Skeletal muscle tissue (tissue), 4 donors: ENCODE data around the gene PRSS1. TPM values are rescaled to one million over a fixed set of nuclear protein-coding genes. Genes with fewer than 3 reads are reported as not detected.

Experiments used
- H3K27ac ChIP-seq: one replicate; pipeline ENCODE4 v1.7.0; 2013; ENCODE audit warnings: mild to moderate bottlenecking, low read depth, low read length, inconsistent platforms
- H3K27me3 ChIP-seq, 3 donors: one replicate each; pipeline ENCODE4 v1.7.0; 2013; ENCODE audit warnings: low read length in 3 of 3; ENCODE audit not compliant: control insufficient read depth in 3 of 3, insufficient read depth in 3 of 3
- H3K36me3 ChIP-seq, 3 donors: one replicate each; pipeline ENCODE4 v1.7.0; 2013; ENCODE audit warnings: low read length in 3 of 3; ENCODE audit not compliant: control insufficient read depth in 3 of 3, insufficient read depth in 3 of 3
- H3K4me1 ChIP-seq, 3 donors: one replicate each; pipeline ENCODE4 v1.7.0; 2013; ENCODE audit warnings: low read length in 3 of 3, mild to moderate bottlenecking in 3 of 3; ENCODE audit not compliant: control insufficient read depth in 3 of 3, insufficient read depth in 3 of 3
- H3K4me3 ChIP-seq, 3 donors: one replicate each; pipeline ENCODE4 v1.7.0; 2013; ENCODE audit warnings: low read length in 3 of 3
- H3K9ac ChIP-seq, 3 donors: one replicate each; pipeline ENCODE4 v1.7.0; 2013; ENCODE audit warnings: low read length in 3 of 3, mild to moderate bottlenecking in 3 of 3, moderate library complexity in 2 of 3, low read depth in 1 of 3
- H3K9me3 ChIP-seq, 3 donors: one replicate each; pipeline ENCODE4 v1.7.0; 2013; ENCODE audit warnings: low read length in 3 of 3; ENCODE audit not compliant: control insufficient read depth in 3 of 3
- total RNA-seq: library from RNA; depleted of rRNA; stranded (reverse); fragments of >200 nt; gene quantifications from one replicate; pipeline ENCODE4 v1.2.3, GENCODE V29; 2014
- donor health status: Osteomylitis.

PRSS1 gene
- total RNA-seq, 1 donor from 2014 or later, result not detected

GRCh38 chr7:142790555-142790954 is 41.3 kb downstream of the PRSS1 start:
- Histone ChIP-seq H3K4me1 (no peaks in the 10 kb centered on the region), H3K27me3 (peaks cover 9 to 17% (median 11%) of the 10 kb centered on the region in 3 donors), H3K9ac (no peak overlapping the region), H3K36me3 (no peaks in the 10 kb centered on the region), H3K4me3 (no peak overlapping the region), H3K9me3 (no peaks in the 10 kb centered on the region), H3K27ac (no peak overlapping the region)

GRCh38 chr7:142791502-142791901 is 42.2 kb downstream of the PRSS1 start:
- Histone ChIP-seq H3K9ac (no peak overlapping the region), H3K4me3 (no peak overlapping the region), H3K9me3 (no peaks in the 10 kb centered on the region), H3K4me1 (peaks cover 2 to 3% (median 2%) of the 10 kb centered on the region in 3 donors), H3K27ac (no peak overlapping the region), H3K36me3 (no peaks in the 10 kb centered on the region), H3K27me3 (peaks cover 18 to 26% (median 19%) of the 10 kb centered on the region in 3 donors)

- Histone ChIP-seq H3K27ac (no peak overlapping the region), H3K9ac (no peak overlapping the region), H3K9me3 (no peaks in the 10 kb centered on the region), H3K27me3 (peaks cover 22 to 32% (median 25%) of the 10 kb centered on the region in 3 donors), H3K4me3 (no peak overlapping the region), H3K36me3 (no peaks in the 10 kb centered on the region), H3K4me1 (peaks cover 6 to 9% (median 6%) of the 10 kb centered on the region in 3 donors)
Measured at GRCh38 chr7:142792129-142792528, 42.9 kb downstream of the PRSS1 start.

DNA sequence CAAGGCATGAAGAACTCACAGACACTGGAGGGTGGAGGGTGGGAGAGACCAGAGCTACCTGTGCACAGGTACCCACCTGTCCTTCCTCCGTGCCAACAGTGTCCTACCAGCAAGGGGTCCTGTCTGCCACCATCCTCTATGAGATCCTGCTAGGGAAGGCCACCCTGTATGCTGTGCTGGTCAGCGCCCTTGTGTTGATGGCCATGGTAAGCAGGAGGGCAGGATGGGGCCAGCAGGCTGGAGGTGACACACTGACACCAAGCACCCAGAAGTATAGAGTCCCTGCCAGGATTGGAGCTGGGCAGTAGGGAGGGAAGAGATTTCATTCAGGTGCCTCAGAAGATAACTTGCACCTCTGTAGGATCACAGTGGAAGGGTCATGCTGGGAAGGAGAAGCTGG is 43.3 kb downstream of the PRSS1 start:
- peaks cover 10 to 13% (median 10%) of the 10 kb centered on the region in 3 donors for H3K4me1 ChIP-seq
- peaks cover 27 to 37% (median 30%) of the 10 kb centered on the region in 3 donors for H3K27me3 ChIP-seq
- no peak overlapping the region for H3K4me3 ChIP-seq
- H3K36me3 ChIP-seq, result no peaks in the 10 kb centered on the region
- no peak overlapping the region for H3K9ac ChIP-seq
- H3K9me3 ChIP-seq, result no peaks in the 10 kb centered on the region
- H3K27ac ChIP-seq, result no peak overlapping the region

DNA sequence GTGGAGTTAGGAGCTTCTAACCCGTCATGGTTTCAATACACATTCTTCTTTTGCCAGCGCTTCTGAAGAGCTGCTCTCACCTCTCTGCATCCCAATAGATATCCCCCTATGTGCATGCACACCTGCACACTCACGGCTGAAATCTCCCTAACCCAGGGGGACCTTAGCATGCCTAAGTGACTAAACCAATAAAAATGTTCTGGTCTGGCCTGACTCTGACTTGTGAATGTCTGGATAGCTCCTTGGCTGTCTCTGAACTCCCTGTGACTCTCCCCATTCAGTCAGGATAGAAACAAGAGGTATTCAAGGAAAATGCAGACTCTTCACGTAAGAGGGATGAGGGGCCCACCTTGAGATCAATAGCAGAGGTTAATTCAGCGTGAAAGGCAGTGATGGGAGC is 43.9 kb downstream of the PRSS1 start:
- no peak overlapping the region for H3K4me3 ChIP-seq
- H3K36me3 ChIP-seq, result no peaks in the 10 kb centered on the region
- H3K9ac ChIP-seq, result no peak overlapping the region
- H3K27me3 ChIP-seq, result peaks cover 33 to 42% (median 35%) of the 10 kb centered on the region in 3 donors
- H3K4me1 ChIP-seq, result peaks cover 12 to 17% (median 15%) of the 10 kb centered on the region in 3 donors
- no peaks in the 10 kb centered on the region for H3K9me3 ChIP-seq
- H3K27ac ChIP-seq, result no peak overlapping the region

GRCh38 chr7:142795339-142795863 is 46.1 kb downstream of the PRSS1 start:
- Histone ChIP-seq H3K27me3 (peaks cover 40 to 54% (median 43%) of the 10 kb centered on the region in 3 donors), H3K27ac (no peak overlapping the region), H3K9ac (no peak overlapping the region), H3K9me3 (no peaks in the 10 kb centered on the region), H3K4me1 (peaks cover 12 to 17% (median 15%) of the 10 kb centered on the region in 3 donors), H3K4me3 (no peak overlapping the region), H3K36me3 (no peaks in the 10 kb centered on the region)

DNA sequence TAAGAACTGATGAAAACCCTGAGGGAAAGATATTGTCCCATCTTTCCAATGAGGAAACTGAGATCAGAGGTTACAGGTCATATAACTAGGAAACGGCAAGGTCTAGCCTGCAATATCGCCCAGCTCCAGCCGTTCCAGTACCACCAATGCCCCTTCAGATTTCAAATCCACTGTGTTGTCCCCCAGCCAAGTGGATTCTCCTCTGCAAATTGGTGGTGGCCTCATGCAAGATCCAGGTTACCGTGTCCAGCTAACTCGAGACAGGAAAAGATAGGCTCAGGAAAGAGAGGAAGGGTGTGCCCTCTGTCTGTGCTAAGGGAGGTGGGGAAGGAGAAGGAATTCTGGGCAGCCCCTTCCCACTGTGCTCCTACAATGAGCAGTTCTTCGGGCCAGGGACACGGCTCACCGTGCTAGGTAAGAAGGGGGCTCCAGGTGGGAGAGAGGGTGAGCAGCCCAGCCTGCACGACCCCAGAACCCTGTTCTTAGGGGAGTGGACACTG is 46.8 kb downstream of the PRSS1 start:
- H3K4me3 ChIP-seq, result no peak overlapping the region
- H3K9ac ChIP-seq, result peak overlapping the region in 2 of 3 donors; percentile 45 to 57
- H3K9me3 ChIP-seq, result no peaks in the 10 kb centered on the region
- H3K27me3 ChIP-seq, result peaks cover 40 to 54% (median 47%) of the 10 kb centered on the region in 3 donors
- H3K4me1 ChIP-seq, result peaks cover 12 to 17% (median 15%) of the 10 kb centered on the region in 3 donors
- H3K36me3 ChIP-seq, result no peaks in the 10 kb centered on the region
- H3K27ac ChIP-seq, result no peak overlapping the region

DNA sequence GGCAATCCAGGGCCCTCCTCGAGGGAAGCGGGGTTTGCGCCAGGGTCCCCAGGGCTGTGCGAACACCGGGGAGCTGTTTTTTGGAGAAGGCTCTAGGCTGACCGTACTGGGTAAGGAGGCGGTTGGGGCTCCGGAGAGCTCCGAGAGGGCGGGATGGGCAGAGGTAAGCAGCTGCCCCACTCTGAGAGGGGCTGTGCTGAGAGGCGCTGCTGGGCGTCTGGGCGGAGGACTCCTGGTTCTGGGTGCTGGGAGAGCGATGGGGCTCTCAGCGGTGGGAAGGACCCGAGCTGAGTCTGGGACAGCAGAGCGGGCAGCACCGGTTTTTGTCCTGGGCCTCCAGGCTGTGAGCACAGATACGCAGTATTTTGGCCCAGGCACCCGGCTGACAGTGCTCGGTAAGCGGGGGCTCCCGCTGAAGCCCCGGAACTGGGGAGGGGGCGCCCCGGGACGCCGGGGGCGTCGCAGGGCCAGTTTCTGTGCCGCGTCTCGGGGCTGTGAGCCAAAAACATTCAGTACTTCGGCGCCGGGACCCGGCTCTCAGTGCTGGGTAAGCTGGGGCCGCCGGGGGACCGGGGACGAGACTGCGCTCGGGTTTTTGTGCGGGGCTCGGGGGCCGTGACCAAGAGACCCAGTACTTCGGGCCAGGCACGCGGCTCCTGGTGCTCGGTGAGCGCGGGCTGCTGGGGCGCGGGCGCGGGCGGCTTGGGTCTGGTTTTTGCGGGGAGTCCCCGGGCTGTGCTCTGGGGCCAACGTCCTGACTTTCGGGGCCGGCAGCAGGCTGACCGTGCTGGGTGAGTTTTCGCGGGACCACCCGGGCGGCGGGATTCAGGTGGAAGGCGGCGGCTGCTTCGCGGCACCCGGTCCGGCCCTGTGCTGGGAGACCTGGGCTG is 47.5 kb downstream of the PRSS1 start:
- Histone ChIP-seq H3K9me3 (no peaks in the 10 kb centered on the region), H3K27ac (peak overlapping the region; percentile 47), H3K27me3 (peaks cover 40 to 54% (median 49%) of the 10 kb centered on the region in 3 donors), H3K4me1 (peaks cover 12 to 17% (median 15%) of the 10 kb centered on the region in 3 donors), H3K4me3 (peak overlapping the region; percentile 46 to 61 (median 59)), H3K36me3 (no peaks in the 10 kb centered on the region), H3K9ac (peak overlapping the region in 2 of 3 donors; percentile 45 to 57)

DNA sequence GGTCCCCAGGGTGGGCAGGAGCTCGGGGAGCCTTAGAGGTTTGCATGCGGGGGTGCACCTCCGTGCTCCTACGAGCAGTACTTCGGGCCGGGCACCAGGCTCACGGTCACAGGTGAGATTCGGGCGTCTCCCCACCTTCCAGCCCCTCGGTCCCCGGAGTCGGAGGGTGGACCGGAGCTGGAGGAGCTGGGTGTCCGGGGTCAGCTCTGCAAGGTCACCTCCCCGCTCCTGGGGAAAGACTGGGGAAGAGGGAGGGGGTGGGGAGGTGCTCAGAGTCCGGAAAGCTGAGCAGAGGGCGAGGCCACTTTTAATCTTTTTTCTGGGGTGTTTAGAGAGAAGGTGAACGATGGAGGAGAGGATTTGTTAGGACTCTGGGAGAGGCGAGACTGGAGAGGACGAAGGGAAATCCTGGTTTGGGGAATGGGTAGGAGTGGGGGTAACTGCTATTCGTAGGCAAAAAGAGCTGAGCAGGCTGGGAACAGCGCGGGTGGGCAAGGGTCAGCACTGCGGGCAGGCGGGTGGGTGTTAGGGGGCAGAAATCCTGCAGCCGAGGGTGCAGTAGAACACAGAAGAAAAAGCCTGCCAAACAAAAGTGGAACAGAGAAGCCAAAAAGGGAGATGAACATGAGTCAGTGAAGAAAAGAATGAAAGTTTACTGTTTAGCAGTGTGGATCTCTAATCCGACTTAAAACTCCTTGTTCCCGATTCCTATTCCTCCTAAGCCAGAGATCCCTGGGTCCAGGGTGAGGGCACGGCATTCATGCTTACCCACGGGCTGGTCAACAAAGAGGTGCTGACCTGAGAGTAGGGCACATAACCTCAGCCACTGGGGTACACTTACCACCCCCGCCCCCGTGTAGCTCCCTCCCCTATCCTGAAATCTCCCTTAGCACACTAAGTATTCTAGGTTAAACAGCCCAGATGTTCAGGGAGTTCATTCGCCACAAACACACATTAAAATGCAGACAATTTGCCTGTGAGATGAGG is 48.4 kb downstream of the PRSS1 start:
- H3K9me3 ChIP-seq, result no peaks in the 10 kb centered on the region
- H3K4me3 ChIP-seq, result peak overlapping the region; percentile 46 to 61 (median 59)
- no peaks in the 10 kb centered on the region for H3K36me3 ChIP-seq
- peaks cover 12 to 17% (median 15%) of the 10 kb centered on the region in 3 donors for H3K4me1 ChIP-seq
- peaks cover 38 to 54% (median 47%) of the 10 kb centered on the region in 3 donors for H3K27me3 ChIP-seq
- peak overlapping the region in 2 of 3 donors; percentile 23 to 57 for H3K9ac ChIP-seq
- peak overlapping the region; percentile 47 for H3K27ac ChIP-seq
